GM23248 (cell line): ENCODE results near the gene SNAP91. TPM values are rescaled to one million over a fixed set of nuclear protein-coding genes. Genes with fewer than 3 reads are reported as not detected.
"Not testable (repeated sequence)": the region's sequence is repeated elsewhere in the genome, so short reads cannot be mapped to it uniquely, and the experiment has no call there.

Experiments used
- DNase-seq: peaks from one replicate; pipeline ENCODE4 v3.0.0-alpha.2; 2015
- H2AFZ ChIP-seq: fragments of 200-600 bp; sonication (generic); 2 replicates; pipeline ENCODE4 v1.6.1; 2016; ENCODE audit warnings: antibody characterized with exemption
- H3F3A ChIP-seq: fragments of 200-600 bp; sonication (generic); 2 replicates; pipeline ENCODE4 v1.6.1; 2016; ENCODE audit warnings: mild to moderate bottlenecking, antibody characterized with exemption, mixed run types; ENCODE audit not compliant: insufficient read depth
- H3K27ac ChIP-seq: fragments of 200-600 bp; sonication (generic); 2 replicates; pipeline ENCODE4 v1.5.1; 2016; ENCODE audit warnings: mild to moderate bottlenecking
- H3K27me3 ChIP-seq: fragments of 200-600 bp; sonication (generic); replicated peaks from 2 replicates; pipeline ENCODE4 v1.6.1; 2016; ENCODE audit warnings: mild to moderate bottlenecking; ENCODE audit not compliant: insufficient read depth
- H3K36me3 ChIP-seq: fragments of 200-600 bp; sonication (generic); 2 replicates; pipeline ENCODE4 v1.6.1; 2016; ENCODE audit warnings: low read depth, mild to moderate bottlenecking
- H3K4me1 ChIP-seq: fragments of 200-600 bp; sonication (generic); 2 replicates; pipeline ENCODE4 v1.6.1; 2016; ENCODE audit warnings: mild to moderate bottlenecking; ENCODE audit not compliant: insufficient read depth
- H3K4me2 ChIP-seq: fragments of 200-600 bp; sonication (generic); one replicate; pipeline ENCODE4 v1.6.1; 2016; ENCODE audit warnings: mild to moderate bottlenecking; ENCODE audit not compliant: unreplicated experiment
- H3K4me3 ChIP-seq: fragments of 200-600 bp; sonication (generic); 2 replicates; pipeline ENCODE4 v1.5.1; 2016; ENCODE audit warnings: mild to moderate bottlenecking
- H3K79me2 ChIP-seq: fragments of 200-600 bp; sonication (generic); 2 replicates; pipeline ENCODE4 v1.6.1; 2016; ENCODE audit warnings: mild to moderate bottlenecking; ENCODE audit not compliant: insufficient read depth
- H3K9ac ChIP-seq: fragments of 200-600 bp; sonication (generic); 2 replicates; pipeline ENCODE4 v1.6.1; 2016; ENCODE audit warnings: mild to moderate bottlenecking
- H3K9me2 ChIP-seq: fragments of 200-600 bp; sonication (generic); 2 replicates; pipeline ENCODE4 v1.6.1; 2016; ENCODE audit warnings: mixed run types, mild to moderate bottlenecking, moderate library complexity; ENCODE audit not compliant: insufficient read depth
- H3K9me3 ChIP-seq: fragments of 200-600 bp; sonication (generic); one replicate; pipeline ENCODE4 v1.6.1; 2017; ENCODE audit warnings: low read depth
- H4K20me1 ChIP-seq: fragments of 200-600 bp; sonication (generic); 2 replicates; pipeline ENCODE4 v1.6.0; 2016; ENCODE audit not compliant: insufficient read depth
- EZH2 ChIP-seq: fragments of 200-600 bp; sonication (generic); IDR thresholded peaks from 2 replicates; pipeline ENCODE4 v1.6.1; 2018; ENCODE audit warnings: antibody characterized with exemption, mild to moderate bottlenecking; ENCODE audit not compliant: insufficient read depth, poor library complexity, severe bottlenecking
- EZH2phosphoT487 ChIP-seq: fragments of 200-600 bp; sonication (generic); IDR thresholded peaks from 2 replicates; pipeline ENCODE4 v1.6.1; 2018; ENCODE audit warnings: antibody characterized with exemption, moderate library complexity, mild to moderate bottlenecking, low read depth; ENCODE audit not compliant: insufficient read depth
- WGBS, 2 experiments: methylation state at CpG; one replicate each; pipeline ENCODE4 v1.1.6; 2015 to 2017; ENCODE audit warnings: low lambda C conversion rate in 2 of 2, low coverage in 1 of 2; ENCODE audit errors: missing lambda C conversion rate in 2 of 2; 5-methylcytosine and 5-hydroxymethylcytosine counted together
- in situ Hi-C: fragments of 300-500 bp; cut with MboI; formaldehyde crosslinking; loops from 2 replicates; pipeline ENCODE4 v1.15.0; 2020
- polyA plus RNA-seq: library from polyadenylated mRNA; unstranded; fragments of >200 nt; fragmentation: Nextera tagmentation; extraction: Ambion mirVana; gene quantifications from 2 replicates; pipeline ENCODE4 v1.2.1, GENCODE V29; 2016
- total RNA-seq: library from RNA; depleted of rRNA; stranded (reverse); fragments of >200 nt; shearing (Covaris generic); gene quantifications from 2 replicates; pipeline ENCODE4 v1.2.3, GENCODE V29; 2014; rRNA removed

SNAP91 gene
- total RNA-seq (not detected in 2 replicates), polyA plus RNA-seq (not detected in 2 replicates)

- TF ChIP-seq EZH2phosphoT487 (no peak), EZH2 (no peak)
- Histone ChIP-seq H3K27ac (no peak within 1 kb of the TSS), H3F3A (no peaks in the 10 kb centered on the region), H3K36me3 (no peaks in the 10 kb centered on the region), H3K4me1 (no peaks in the 10 kb centered on the region), H2AFZ (peak within 1 kb of the TSS; percentile 66), H3K9me2 (no peaks in the 10 kb centered on the region), H3K27me3 (peaks cover 43% of the 10 kb centered on the region), H3K79me2 (no peaks in the 10 kb centered on the region), H3K4me3 (peak within 1 kb of the TSS; percentile 70), H3K4me2 (peak within 1 kb of the TSS; percentile 65), H3K9me3 (no peaks in the 10 kb centered on the region), H4K20me1 (no peaks in the 10 kb centered on the region), H3K9ac (no peak within 1 kb of the TSS)
- 8 to 10% methylated on average over 19 to 32 of the region's 83 CpGs for WGBS, 2 experiments
- in situ Hi-C loops: no loop called here
- no peak for DNase-seq
Measured at GRCh38 chr6:83708970-83709747, at the start of gene SNAP91. TSS of gene SNAP91 (minus strand) at chr6:83709101. CDS start at chr6:83707927, 1,174 bp downstream.

GRCh38 chr6:83758533-83758932 lies 49.6 kb upstream of the SNAP91 start:
- Histone ChIP-seq H3K9me3 (no peaks in the 10 kb centered on the region), H3F3A (no peaks in the 10 kb centered on the region), H3K4me1 (no peaks in the 10 kb centered on the region), H3K4me3 (no peak overlapping the region), H3K27me3 (no peaks in the 10 kb centered on the region), H3K36me3 (no peaks in the 10 kb centered on the region), H3K9me2 (no peaks in the 10 kb centered on the region), H2AFZ (no peak overlapping the region), H4K20me1 (no peaks in the 10 kb centered on the region), H3K27ac (no peak overlapping the region), H3K9ac (no peak overlapping the region), H3K79me2 (no peaks in the 10 kb centered on the region), H3K4me2 (no peak overlapping the region)
- TF ChIP-seq EZH2phosphoT487: no peak
- no peak for TF ChIP-seq EZH2
- in situ Hi-C loops: no loop called here
- DNase-seq: no peak

- no peak overlapping the region for H3K4me2 ChIP-seq
- no peak overlapping the region for H2AFZ ChIP-seq
- H4K20me1 ChIP-seq: no peaks in the 10 kb centered on the region
- no peak overlapping the region for H3K27ac ChIP-seq
- no peak overlapping the region for H3K4me3 ChIP-seq
- in situ Hi-C loops: no loop called here
- no peak for TF ChIP-seq EZH2phosphoT487
- no peak for TF ChIP-seq EZH2
- no peaks in the 10 kb centered on the region for H3K9me2 ChIP-seq
- no peaks in the 10 kb centered on the region for H3K9me3 ChIP-seq
- no peaks in the 10 kb centered on the region for H3K27me3 ChIP-seq
- H3K79me2 ChIP-seq: no peaks in the 10 kb centered on the region
- H3K36me3 ChIP-seq: no peaks in the 10 kb centered on the region
- H3F3A ChIP-seq: no peaks in the 10 kb centered on the region
- no peak for DNase-seq
- no peak overlapping the region for H3K9ac ChIP-seq
- no peaks in the 10 kb centered on the region for H3K4me1 ChIP-seq
Measured at GRCh38 chr6:83757021-83757420, 48.1 kb upstream of the SNAP91 start.

- in situ Hi-C loops: no loop called here
- Histone ChIP-seq H3K9me3 (no peaks in the 10 kb centered on the region), H3K4me1 (no peaks in the 10 kb centered on the region), H3F3A (no peaks in the 10 kb centered on the region), H2AFZ (no peak overlapping the region), H3K9me2 (no peaks in the 10 kb centered on the region), H3K27me3 (no peaks in the 10 kb centered on the region), H3K4me2 (no peak overlapping the region), H3K9ac (no peak overlapping the region), H3K27ac (no peak overlapping the region), H3K36me3 (no peaks in the 10 kb centered on the region), H3K4me3 (no peak overlapping the region), H3K79me2 (no peaks in the 10 kb centered on the region), H4K20me1 (no peaks in the 10 kb centered on the region)
- 34 to 50% methylated on average over 2 of the region's 2 CpGs for WGBS, 2 experiments
- TF ChIP-seq EZH2phosphoT487 (no peak), EZH2 (no peak)
- DNase-seq: no peak
Measured at GRCh38 chr6:83756565-83756964, 47.7 kb upstream of the SNAP91 start.

- H3K9ac ChIP-seq, H3K27ac ChIP-seq, H3F3A ChIP-seq, H2AFZ ChIP-seq, H4K20me1 ChIP-seq, H3K9me3 ChIP-seq, H3K27me3 ChIP-seq, DNase-seq, in situ Hi-C loops, H3K4me1 ChIP-seq, H3K4me3 ChIP-seq, H3K9me2 ChIP-seq, H3K4me2 ChIP-seq, H3K36me3 ChIP-seq, H3K79me2 ChIP-seq: not testable (repeated sequence)
- WGBS, 2 experiments: 25 to 34% methylated on average over 4 to 5 of the region's 5 CpGs
Measured at GRCh38 chr6:83752375-83752774, 43.5 kb upstream of the SNAP91 start.
